HepG2 (cell line): ENCODE data around the gene ABTB2. TPM values are rescaled to one million over a fixed set of nuclear protein-coding genes. Genes with fewer than 3 reads are reported as not detected.

Source experiments
- CAMTA2 ChIP-seq: sonication (generic); formaldehyde crosslinking; IDR thresholded peaks from 2 replicates; pipeline ENCODE4 v1.4.0; 2020; ENCODE audit warnings: mild to moderate bottlenecking, missing genetic modification reagents, borderline replicate concordance
- FOXJ3 ChIP-seq: sonication (generic); formaldehyde crosslinking; IDR thresholded peaks from 2 replicates; pipeline ENCODE4 v1.4.0; 2020; ENCODE audit warnings: missing genetic modification reagents, mild to moderate bottlenecking, borderline replicate concordance
- GTF3A ChIP-seq: sonication (generic); formaldehyde crosslinking; conservative IDR thresholded peaks from 2 replicates; pipeline ENCODE4 v1.4.0; 2020; ENCODE audit warnings: mild to moderate bottlenecking, missing genetic modification reagents
- HNF1A ChIP-seq, 2 experiments: sonication (generic) in 1 of 2; formaldehyde crosslinking in 1 of 2; IDR thresholded peaks; 2 replicates each; pipeline versions ENCODE4 v1.4.0 to v1.6.1; 2016 to 2020; ENCODE audit warnings: borderline replicate concordance in 1 of 2, low read depth in 1 of 2, mild to moderate bottlenecking in 1 of 2, missing genetic modification reagents in 1 of 2
- MTERF4 ChIP-seq: sonication (generic); formaldehyde crosslinking; IDR thresholded peaks from 2 replicates; pipeline ENCODE4 v1.8.0; 2023; ENCODE audit warnings: mild to moderate bottlenecking, missing genetic modification reagents
- REPIN1 ChIP-seq: sonication (generic); formaldehyde crosslinking; IDR thresholded peaks from 2 replicates; pipeline ENCODE4 v1.8.0; 2022; ENCODE audit warnings: missing genetic modification reagents, low read depth, mild to moderate bottlenecking, borderline replicate concordance
- SMYD3 ChIP-seq: sonication (generic); formaldehyde crosslinking; IDR thresholded peaks from 2 replicates; pipeline ENCODE4 v1.8.1; 2023; ENCODE audit warnings: mild to moderate bottlenecking, missing genetic modification reagents
- SNAPC5 ChIP-seq: sonication (generic); formaldehyde crosslinking; IDR thresholded peaks from 2 replicates; pipeline ENCODE4 v1.8.1; 2023; ENCODE audit warnings: mild to moderate bottlenecking, missing genetic modification reagents, borderline replicate concordance
- XRCC5 ChIP-seq: fragments of 200-400 bp; formaldehyde crosslinking; optimal IDR thresholded peaks from 2 replicates; pipeline ENCODE3; 2017; ENCODE audit warnings: mild to moderate bottlenecking, low read length
- ZMYM3 ChIP-seq: sonication (generic); formaldehyde crosslinking; IDR thresholded peaks from 2 replicates; pipeline ENCODE4 v1.5.1; 2020; ENCODE audit warnings: mild to moderate bottlenecking, missing genetic modification reagents
- ZNF609 ChIP-seq: sonication (generic); formaldehyde crosslinking; IDR thresholded peaks from 2 replicates; pipeline ENCODE4 v1.4.0; 2020; ENCODE audit warnings: mild to moderate bottlenecking, missing genetic modification reagents, borderline replicate concordance
- polyA plus RNA-seq, 8 experiments: library from polyadenylated mRNA; depleted of rRNA in 3 of 8; stranded (reverse) in 7 of 8; unstranded in 1 of 8; fragments of >200 nt; fragmentation: Illumina TruSeq in 4 of 8; extraction: Trizol in 4 of 8; gene quantifications; 2 replicates each; pipeline versions ENCODE4 v1.2.1 to v1.2.3, GENCODE V29; 2011 to 2016; ENCODE audit warnings: low read depth in 4 of 8, missing spikeins in 1 of 8, mixed read lengths in 1 of 8; ENCODE audit not compliant: insufficient read depth in 1 of 8
- total RNA-seq, 5 experiments: library from RNA; depleted of rRNA; stranded (reverse); fragments of >200 nt; fragmentation: Illumina TruSeq; extraction: Trizol; gene quantifications; 2 replicates each; pipeline ENCODE4 v1.2.3, GENCODE V29; 2016; ENCODE audit warnings: low read depth in 1 of 5
- TF ChIP-seq, protein P1 (sequence below): IDR thresholded peaks from 2 replicates; pipeline ENCODE4 v1.6.1; 2012; ENCODE audit warnings: low read length, improper control_type of control experiment

ABTB2 gene
- total and polyA plus RNA-seq, 2 of the 13 experiments (the other 11 are each of a cell fraction or from before 2014, with no cell fraction given) = 5.1 to 15.4 TPM

GRCh38 chr11:34332524-34332923, 25.3 kb downstream of the ABTB2 start (continued):
- TF ChIP-seq MTERF4 (CRISPR knock-in tag) (no peak), SMYD3 (no peak), FOXJ3 (CRISPR knock-in tag) (no peak), CAMTA2 (CRISPR knock-in tag) (no peak), HNF1A (IDR thresholded peaks at IDR 0.05; ENCODE audit: low read depth) (peak; percentile 35; the same call in 1 of the 2 replicates), HNF1A (CRISPR knock-in tag; IDR thresholded peaks at IDR 0.05; ENCODE audit: borderline replicate concordance) (no peak; the same call in 1 of the 2 replicates), GTF3A (no peak), SNAPC5 (CRISPR knock-in tag) (no peak), ZMYM3 (CRISPR knock-in tag) (peak; percentile 57; the same call in 1 of the 2 replicates), REPIN1 (CRISPR knock-in tag) (no peak), XRCC5 (no peak), ZNF609 (CRISPR knock-in tag) (no peak; the same call in 1 of the 2 replicates)
- TF ChIP-seq, protein P1, sequence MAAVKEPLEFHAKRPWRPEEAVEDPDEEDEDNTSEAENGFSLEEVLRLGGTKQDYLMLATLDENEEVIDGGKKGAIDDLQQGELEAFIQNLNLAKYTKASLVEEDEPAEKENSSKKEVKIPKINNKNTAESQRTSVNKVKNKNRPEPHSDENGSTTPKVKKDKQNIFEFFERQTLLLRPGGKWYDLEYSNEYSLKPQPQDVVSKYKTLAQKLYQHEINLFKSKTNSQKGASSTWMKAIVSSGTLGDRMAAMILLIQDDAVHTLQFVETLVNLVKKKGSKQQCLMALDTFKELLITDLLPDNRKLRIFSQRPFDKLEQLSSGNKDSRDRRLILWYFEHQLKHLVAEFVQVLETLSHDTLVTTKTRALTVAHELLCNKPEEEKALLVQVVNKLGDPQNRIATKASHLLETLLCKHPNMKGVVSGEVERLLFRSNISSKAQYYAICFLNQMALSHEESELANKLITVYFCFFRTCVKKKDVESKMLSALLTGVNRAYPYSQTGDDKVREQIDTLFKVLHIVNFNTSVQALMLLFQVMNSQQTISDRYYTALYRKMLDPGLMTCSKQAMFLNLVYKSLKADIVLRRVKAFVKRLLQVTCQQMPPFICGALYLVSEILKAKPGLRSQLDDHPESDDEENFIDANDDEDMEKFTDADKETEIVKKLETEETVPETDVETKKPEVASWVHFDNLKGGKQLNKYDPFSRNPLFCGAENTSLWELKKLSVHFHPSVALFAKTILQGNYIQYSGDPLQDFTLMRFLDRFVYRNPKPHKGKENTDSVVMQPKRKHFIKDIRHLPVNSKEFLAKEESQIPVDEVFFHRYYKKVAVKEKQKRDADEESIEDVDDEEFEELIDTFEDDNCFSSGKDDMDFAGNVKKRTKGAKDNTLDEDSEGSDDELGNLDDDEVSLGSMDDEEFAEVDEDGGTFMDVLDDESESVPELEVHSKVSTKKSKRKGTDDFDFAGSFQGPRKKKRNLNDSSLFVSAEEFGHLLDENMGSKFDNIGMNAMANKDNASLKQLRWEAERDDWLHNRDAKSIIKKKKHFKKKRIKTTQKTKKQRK = no peak
